ENCODE measurements around the gene KLHL35. TPM values are rescaled to one million over a fixed set of nuclear protein-coding genes. Genes with fewer than 3 reads are reported as not detected.
A peak's percentile ranks its signal among the peaks of the same experiment; 100 is the strongest.
"Not testable (repeated sequence)": the region's sequence is repeated elsewhere in the genome, so short reads cannot be mapped to it uniquely, and the experiment has no call there.

The KLHL35 gene
- total RNA-seq, 6 donors from 2014 or later: 3.5 to 7.3 (median 4.3) TPM

DNA sequence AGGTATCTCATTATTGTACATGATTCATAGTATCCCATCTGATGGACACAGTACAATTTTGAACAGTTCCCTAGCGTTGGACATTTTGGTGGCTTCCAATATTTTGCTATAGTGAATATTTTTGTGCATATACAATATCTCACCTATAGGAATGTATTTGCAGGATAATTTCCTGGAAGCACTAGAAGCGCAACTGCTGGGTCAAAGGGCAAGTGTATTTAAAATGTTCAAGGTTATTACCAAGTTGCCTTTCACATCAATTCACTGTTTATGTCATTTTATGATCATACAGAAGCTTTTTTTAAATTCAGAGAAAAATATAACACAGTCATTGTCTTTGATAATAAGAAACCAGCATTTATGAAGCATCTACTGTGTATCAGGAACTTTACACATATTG, 52.8 kb downstream of the KLHL35 start:
- no peaks in the 10 kb centered on the region for H3K27me3 ChIP-seq
- H3K4me1 ChIP-seq: peaks cover 23 to 47% (median 29%) of the 10 kb centered on the region in 4 donors
- no peak for DNase-seq
- 96 to 98% methylated on average over 2 of the region's 2 CpGs for WGBS, 2 donors
- H3K9me3 ChIP-seq: no peaks in the 10 kb centered on the region
- TF ChIP-seq EP300 (IDR thresholded peaks at IDR 0.05) (no peak), POLR2A (IDR thresholded peaks at IDR 0.05) (no peak), POLR2AphosphoS5 (IDR thresholded peaks at IDR 0.05) (no peak)
- TF ChIP-seq, protein P1, sequence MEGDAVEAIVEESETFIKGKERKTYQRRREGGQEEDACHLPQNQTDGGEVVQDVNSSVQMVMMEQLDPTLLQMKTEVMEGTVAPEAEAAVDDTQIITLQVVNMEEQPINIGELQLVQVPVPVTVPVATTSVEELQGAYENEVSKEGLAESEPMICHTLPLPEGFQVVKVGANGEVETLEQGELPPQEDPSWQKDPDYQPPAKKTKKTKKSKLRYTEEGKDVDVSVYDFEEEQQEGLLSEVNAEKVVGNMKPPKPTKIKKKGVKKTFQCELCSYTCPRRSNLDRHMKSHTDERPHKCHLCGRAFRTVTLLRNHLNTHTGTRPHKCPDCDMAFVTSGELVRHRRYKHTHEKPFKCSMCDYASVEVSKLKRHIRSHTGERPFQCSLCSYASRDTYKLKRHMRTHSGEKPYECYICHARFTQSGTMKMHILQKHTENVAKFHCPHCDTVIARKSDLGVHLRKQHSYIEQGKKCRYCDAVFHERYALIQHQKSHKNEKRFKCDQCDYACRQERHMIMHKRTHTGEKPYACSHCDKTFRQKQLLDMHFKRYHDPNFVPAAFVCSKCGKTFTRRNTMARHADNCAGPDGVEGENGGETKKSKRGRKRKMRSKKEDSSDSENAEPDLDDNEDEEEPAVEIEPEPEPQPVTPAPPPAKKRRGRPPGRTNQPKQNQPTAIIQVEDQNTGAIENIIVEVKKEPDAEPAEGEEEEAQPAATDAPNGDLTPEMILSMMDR (IDR thresholded peaks at IDR 0.05): no peak
- peak overlapping the region in 3 of 4 donors; percentile 1 to 57 (median 43) for H3K27ac ChIP-seq
- no peak overlapping the region for H3K4me3 ChIP-seq
- ATAC-seq (ENCODE audit: low FRiP score in 2 of 2): no peak
- no peaks in the 10 kb centered on the region for H3K36me3 ChIP-seq

DNA sequence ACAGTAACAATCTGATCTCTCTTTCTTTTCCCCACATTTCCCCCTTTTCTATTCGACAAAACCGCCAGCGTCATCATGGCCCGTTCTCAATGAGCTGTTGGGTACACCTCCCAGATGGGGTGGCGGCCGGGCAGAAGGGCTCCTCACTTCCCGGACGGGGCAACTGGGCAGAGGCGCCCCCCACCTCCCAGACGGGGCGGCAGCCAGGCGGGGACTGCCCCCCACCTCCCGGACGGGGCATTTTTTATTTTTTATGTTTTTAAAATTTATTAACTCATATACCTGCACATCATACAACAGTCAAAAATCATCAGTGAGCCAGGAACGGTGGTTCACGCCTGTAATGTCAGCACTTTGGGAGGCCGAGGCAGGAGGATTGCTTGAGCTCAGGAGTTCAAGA, 54.2 kb downstream of the KLHL35 start:
- not testable (repeated sequence) for H3K27ac ChIP-seq; H3K9me3 ChIP-seq; H3K27me3 ChIP-seq; H3K36me3 ChIP-seq; H3K4me3 ChIP-seq; ATAC-seq (ENCODE audit: low FRiP score in 2 of 2)
- WGBS, 2 donors: 80 to 83% methylated on average over 17 of the region's 17 CpGs
- DNase-seq: peak in 1 of 2 donors; percentile 66
- peaks cover 16 to 38% (median 22%) of the 10 kb centered on the region in 4 donors for H3K4me1 ChIP-seq

DNA sequence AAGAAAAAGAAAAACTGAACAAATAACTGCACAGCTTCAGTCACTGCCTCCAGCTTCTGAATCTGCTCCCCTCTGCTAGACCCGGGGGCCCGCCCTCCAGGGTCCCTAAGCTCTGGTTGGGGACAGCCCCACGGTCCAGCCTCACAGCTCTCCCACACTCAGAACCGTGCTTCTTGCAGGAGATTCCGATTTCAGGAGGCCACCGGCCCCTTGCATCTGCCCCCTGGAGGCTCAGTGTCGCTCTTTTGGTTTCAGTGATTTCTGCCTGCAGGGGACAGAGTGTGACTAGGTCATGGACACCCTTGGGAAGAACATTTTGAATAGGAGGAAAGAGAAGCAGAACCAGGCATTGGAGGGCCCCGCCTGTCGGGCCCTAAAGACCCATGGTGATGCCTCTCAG, 56.8 kb downstream of the KLHL35 start:
- Histone ChIP-seq H3K4me1 (peaks cover 21 to 41% (median 33%) of the 10 kb centered on the region in 4 donors), H3K27me3 (no peaks in the 10 kb centered on the region), H3K4me3 (no peak overlapping the region), H3K36me3 (no peaks in the 10 kb centered on the region), H3K9me3 (no peaks in the 10 kb centered on the region), H3K27ac (peak overlapping the region in 1 of 4 donors; percentile 30)
- ATAC-seq (ENCODE audit: low FRiP score in 2 of 2) (no peak), DNase-seq (no peak)
- 68 to 84% methylated on average over 7 to 9 of the region's 9 CpGs for WGBS, 2 donors
- TF ChIP-seq POLR2AphosphoS5 (IDR thresholded peaks at IDR 0.05): no peak
- no peak for TF ChIP-seq EP300 (IDR thresholded peaks at IDR 0.05)
- no peak for TF ChIP-seq POLR2A (IDR thresholded peaks at IDR 0.05)
- TF ChIP-seq, protein P1 (IDR thresholded peaks at IDR 0.05): peak in 1 of 6 experiments; percentile 7

DNA sequence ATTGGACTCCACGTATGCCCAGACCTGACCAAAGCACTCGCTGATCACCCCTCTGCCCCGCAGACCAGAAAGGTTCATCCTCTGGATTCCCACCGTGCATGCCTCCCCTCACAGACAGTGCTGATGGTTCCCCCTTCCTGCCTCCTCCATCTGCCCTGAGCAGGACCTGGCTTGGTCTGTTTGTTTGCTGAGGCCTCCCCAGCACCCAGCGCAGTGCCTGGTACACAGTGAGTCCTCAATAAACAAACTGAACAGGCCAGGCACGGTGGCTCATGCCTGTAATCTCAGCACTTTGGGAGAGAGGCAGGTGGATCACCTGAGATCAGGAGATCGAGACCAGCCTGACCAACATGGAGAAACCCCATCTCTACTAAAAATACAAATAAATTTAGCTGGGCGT, 57.4 kb downstream of the KLHL35 start:
- WGBS, 2 donors: 77 to 88% methylated on average over 6 to 8 of the region's 8 CpGs
- TF ChIP-seq POLR2A (IDR thresholded peaks at IDR 0.05) (no peak), POLR2AphosphoS5 (IDR thresholded peaks at IDR 0.05) (no peak), EP300 (IDR thresholded peaks at IDR 0.05) (no peak)
- TF ChIP-seq, protein P1 (IDR thresholded peaks at IDR 0.05): no peak
- ATAC-seq (ENCODE audit: low FRiP score in 2 of 2): no peak
- H3K36me3 ChIP-seq: no peaks in the 10 kb centered on the region
- H3K4me1 ChIP-seq: peaks cover 17 to 40% (median 27%) of the 10 kb centered on the region in 4 donors
- DNase-seq: no peak
- H3K27me3 ChIP-seq: no peaks in the 10 kb centered on the region
- H3K4me3 ChIP-seq: no peak overlapping the region
- H3K9me3 ChIP-seq: no peaks in the 10 kb centered on the region
- peak overlapping the region in 1 of 4 donors; percentile 30 for H3K27ac ChIP-seq

DNA sequence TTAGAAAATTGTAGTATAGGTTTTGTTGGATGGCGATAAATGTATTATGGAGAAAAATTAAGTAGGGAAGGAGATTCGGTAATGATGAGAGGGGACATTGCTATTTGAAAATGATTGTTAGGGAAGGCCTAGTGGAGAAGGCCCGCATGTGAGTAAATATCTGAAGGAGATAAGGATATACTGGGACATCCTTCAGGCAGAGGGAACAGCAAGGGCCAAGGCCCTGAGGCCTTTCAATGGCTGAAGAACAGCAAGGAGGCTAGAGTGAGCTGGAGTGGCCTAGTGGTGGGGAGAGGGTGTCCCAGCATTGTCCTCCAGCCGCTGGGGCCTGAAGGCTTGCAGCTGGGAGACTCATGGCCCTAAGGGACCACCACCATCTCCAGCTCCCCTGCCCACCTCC, 58.4 kb downstream of the KLHL35 start:
- H3K27me3 ChIP-seq: no peaks in the 10 kb centered on the region
- H3K4me3 ChIP-seq: no peak overlapping the region
- DNase-seq (no peak), ATAC-seq (ENCODE audit: low FRiP score in 2 of 2) (no peak)
- no peaks in the 10 kb centered on the region for H3K9me3 ChIP-seq
- peaks cover 23 to 45% (median 30%) of the 10 kb centered on the region in 4 donors for H3K4me1 ChIP-seq
- H3K27ac ChIP-seq: no peak overlapping the region
- WGBS, 2 donors: 91 to 93% methylated on average over 4 of the region's 4 CpGs
- no peaks in the 10 kb centered on the region for H3K36me3 ChIP-seq
- TF ChIP-seq POLR2AphosphoS5 (IDR thresholded peaks at IDR 0.05) (no peak), EP300 (IDR thresholded peaks at IDR 0.05) (no peak), POLR2A (IDR thresholded peaks at IDR 0.05) (no peak)
- TF ChIP-seq, protein P1 (IDR thresholded peaks at IDR 0.05): no peak
